HG03432 (cell line): ENCODE data around the gene CEP170B.
"Not testable (repeated sequence)": the region's sequence is repeated elsewhere in the genome, so short reads cannot be mapped to it uniquely, and the experiment has no call there.

Experiments
- ATAC-seq: cut with Tn5 transposase; IDR thresholded peaks from one replicate; pipeline ENCODE4 v1.9.1; 2021; ENCODE audit warnings: mild to moderate bottlenecking, moderate library complexity; ENCODE audit not compliant: unreplicated experiment

Gene CEP170B

GRCh38 chr14:104865081-104865630 lies at the start of gene CEP170B:
TSS of gene CEP170B (plus strand) at chr14:104865268. CDS start at chr14:104868451, 3,183 bp downstream.
- ATAC-seq = no peak

- no peak for ATAC-seq
These were observed 48.5 kb upstream of the CEP170B start for GRCh38 chr14:104816616-104816884.

- no peak for ATAC-seq
These were observed 46.9 kb upstream of the CEP170B start for GRCh38 chr14:104817930-104818713.

GRCh38 chr14:104818714-104819161 lies 46.3 kb upstream of the CEP170B start:
- no peak for ATAC-seq

- no peak for ATAC-seq
These were observed 45.7 kb upstream of the CEP170B start for GRCh38 chr14:104819361-104819781.

- ATAC-seq = no peak
These were observed 44.3 kb upstream of the CEP170B start for GRCh38 chr14:104820669-104821228.

GRCh38 chr14:104821229-104821945 lies 43.7 kb upstream of the CEP170B start:
- ATAC-seq = no peak

GRCh38 chr14:104821971-104822608 lies 43.0 kb upstream of the CEP170B start:
- no peak for ATAC-seq

GRCh38 chr14:104822821-104823615 lies 42.0 kb upstream of the CEP170B start:
- ATAC-seq = no peak

GRCh38 chr14:104824353-104824997 lies 40.6 kb upstream of the CEP170B start:
- ATAC-seq = no peak

GRCh38 chr14:104826189-104826860 lies 38.7 kb upstream of the CEP170B start:
- ATAC-seq = peak; percentile 85

GRCh38 chr14:104826861-104827176 lies 38.2 kb upstream of the CEP170B start:
- ATAC-seq = no peak

- peak; percentile 37 for ATAC-seq
These were observed 37.7 kb upstream of the CEP170B start for GRCh38 chr14:104827177-104828055.

- ATAC-seq = no peak
These were observed 34.3 kb upstream of the CEP170B start for GRCh38 chr14:104830781-104831180.

GRCh38 chr14:104836171-104836935 lies 28.7 kb upstream of the CEP170B start:
- not testable (repeated sequence) for ATAC-seq

GRCh38 chr14:104841730-104842129 lies 23.3 kb upstream of the CEP170B start:
- no peak for ATAC-seq

GRCh38 chr14:104843006-104843405 lies 22.1 kb upstream of the CEP170B start:
- no peak for ATAC-seq
